Nephron progenitor cell (in vitro differentiated cells): ENCODE data around the gene DCHS1.
A peak's percentile ranks its signal among the peaks of the same experiment; 100 is the strongest.

Experiments
- DNase-seq: peaks from one replicate; pipeline ENCODE4 v3.0.0; 2021
- H3K27ac Mint-ChIP-seq: 2 replicates; pipeline ENCODE4 v1.8.0; 2021; ENCODE audit warnings: mild to moderate bottlenecking, moderate library complexity, mixed read lengths
- H3K27me3 Mint-ChIP-seq: 2 replicates; pipeline ENCODE4 v1.8.0; 2021; ENCODE audit warnings: mild to moderate bottlenecking, low read depth, mixed read lengths; ENCODE audit not compliant: poor library complexity
- H3K36me3 Mint-ChIP-seq: 2 replicates; pipeline ENCODE4 v1.8.0; 2021; ENCODE audit warnings: low read depth, mixed read lengths
- H3K4me1 Mint-ChIP-seq: 2 replicates; pipeline ENCODE4 v1.8.0; 2021; ENCODE audit warnings: mixed read lengths
- H3K4me3 Mint-ChIP-seq: 2 replicates; pipeline ENCODE4 v1.8.0; 2021; ENCODE audit warnings: mild to moderate bottlenecking, moderate library complexity, mixed read lengths
- H3K9me3 Mint-ChIP-seq: 2 replicates; pipeline ENCODE4 v1.8.0; 2021; ENCODE audit warnings: mild to moderate bottlenecking, moderate library complexity, mixed read lengths
- TF ChIP-seq, protein P1 (sequence below): fragments of 200-600 bp; sonication (generic); IDR thresholded peaks from 2 replicates; pipeline ENCODE4 v1.5.0; 2021; ENCODE audit warnings: antibody characterized with exemption

DCHS1 gene

DNA sequence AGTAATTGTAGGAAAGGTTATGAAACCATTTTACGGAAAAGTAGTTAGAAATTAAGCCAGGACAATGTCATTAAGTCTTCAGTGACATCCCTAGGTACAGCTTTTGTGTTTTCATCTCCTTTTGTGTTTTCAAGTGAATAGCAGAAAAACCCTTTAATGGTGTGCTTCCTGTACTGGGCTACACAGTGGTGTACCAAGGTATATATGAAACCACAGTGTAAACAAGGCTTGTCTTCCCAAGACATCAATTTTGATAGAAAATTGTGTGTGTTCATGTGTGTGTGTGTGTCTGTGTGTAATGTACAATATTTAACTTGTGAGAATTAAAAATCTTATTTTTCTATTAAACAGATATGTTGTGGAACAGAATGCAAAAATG lies 18.6 kb upstream of the DCHS1 start:
- Mint-ChIP-seq H3K4me1 (no peaks in the 10 kb centered on the region), H3K27me3 (peaks cover 3% of the 10 kb centered on the region), H3K4me3 (no peak overlapping the region), H3K9me3 (no peaks in the 10 kb centered on the region), H3K27ac (no peak overlapping the region), H3K36me3 (peaks cover 2% of the 10 kb centered on the region)
- DNase-seq = no peak
- TF ChIP-seq, protein P1, sequence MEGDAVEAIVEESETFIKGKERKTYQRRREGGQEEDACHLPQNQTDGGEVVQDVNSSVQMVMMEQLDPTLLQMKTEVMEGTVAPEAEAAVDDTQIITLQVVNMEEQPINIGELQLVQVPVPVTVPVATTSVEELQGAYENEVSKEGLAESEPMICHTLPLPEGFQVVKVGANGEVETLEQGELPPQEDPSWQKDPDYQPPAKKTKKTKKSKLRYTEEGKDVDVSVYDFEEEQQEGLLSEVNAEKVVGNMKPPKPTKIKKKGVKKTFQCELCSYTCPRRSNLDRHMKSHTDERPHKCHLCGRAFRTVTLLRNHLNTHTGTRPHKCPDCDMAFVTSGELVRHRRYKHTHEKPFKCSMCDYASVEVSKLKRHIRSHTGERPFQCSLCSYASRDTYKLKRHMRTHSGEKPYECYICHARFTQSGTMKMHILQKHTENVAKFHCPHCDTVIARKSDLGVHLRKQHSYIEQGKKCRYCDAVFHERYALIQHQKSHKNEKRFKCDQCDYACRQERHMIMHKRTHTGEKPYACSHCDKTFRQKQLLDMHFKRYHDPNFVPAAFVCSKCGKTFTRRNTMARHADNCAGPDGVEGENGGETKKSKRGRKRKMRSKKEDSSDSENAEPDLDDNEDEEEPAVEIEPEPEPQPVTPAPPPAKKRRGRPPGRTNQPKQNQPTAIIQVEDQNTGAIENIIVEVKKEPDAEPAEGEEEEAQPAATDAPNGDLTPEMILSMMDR = no peak

DNA sequence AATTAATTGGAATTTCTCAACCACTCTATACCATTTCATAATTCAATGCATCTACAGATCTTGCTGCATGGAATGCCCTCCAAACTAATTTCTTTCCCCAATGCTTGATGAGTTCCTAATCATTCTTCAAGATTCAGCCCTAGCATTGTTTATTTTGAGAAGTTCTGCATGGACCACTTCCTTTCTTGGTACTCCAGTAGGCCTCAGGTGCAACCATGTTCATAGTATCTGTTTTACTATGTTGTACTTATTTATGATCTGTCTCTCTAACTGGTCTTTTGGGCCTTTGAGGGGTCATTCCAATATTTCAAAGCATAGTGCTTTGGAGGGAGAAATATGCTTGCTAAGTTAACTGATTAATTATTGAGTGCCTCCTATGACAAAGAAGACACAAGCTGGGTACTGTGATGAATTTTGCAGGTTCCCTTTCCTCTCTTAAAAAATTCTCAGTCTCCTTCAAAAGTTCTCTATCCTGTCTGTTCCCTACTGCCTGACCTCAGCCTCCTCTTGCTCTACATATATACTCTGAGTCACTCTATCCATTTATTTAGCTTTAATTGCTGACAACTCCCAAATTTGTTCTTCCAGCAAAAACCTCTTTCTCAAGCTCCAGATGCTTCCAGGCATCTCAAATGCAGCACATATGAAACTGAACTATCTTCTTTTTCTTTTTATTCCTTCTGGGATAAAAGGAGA lies 18.1 kb upstream of the DCHS1 start:
- no peak overlapping the region for H3K4me3 Mint-ChIP-seq
- no peaks in the 10 kb centered on the region for H3K36me3 Mint-ChIP-seq
- no peaks in the 10 kb centered on the region for H3K4me1 Mint-ChIP-seq
- H3K9me3 Mint-ChIP-seq = no peaks in the 10 kb centered on the region
- no peak for DNase-seq
- H3K27ac Mint-ChIP-seq = no peak overlapping the region
- TF ChIP-seq, protein P1 = no peak
- H3K27me3 Mint-ChIP-seq = peaks cover 3% of the 10 kb centered on the region

DNA sequence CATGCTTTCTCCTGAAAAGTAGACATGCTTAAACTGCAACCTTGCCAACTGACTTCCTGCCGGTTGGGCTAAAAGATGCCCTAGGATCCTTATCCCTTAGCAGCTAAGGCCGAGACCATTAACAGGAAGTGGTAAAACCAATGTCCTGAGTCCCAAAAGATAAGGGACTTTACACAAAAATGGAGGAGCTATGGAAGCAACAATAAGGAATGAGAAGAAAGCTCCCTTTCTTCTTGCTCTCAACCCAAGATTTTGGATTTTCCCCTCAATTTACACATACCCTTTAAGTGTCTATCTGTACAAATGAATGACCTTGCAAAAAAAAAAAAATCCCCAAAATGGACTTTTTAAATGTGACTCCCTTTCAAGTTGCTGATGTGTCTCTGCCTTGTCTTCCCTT lies 16.4 kb upstream of the DCHS1 start:
- Mint-ChIP-seq H3K36me3 (no peaks in the 10 kb centered on the region), H3K4me1 (no peaks in the 10 kb centered on the region)

DNA sequence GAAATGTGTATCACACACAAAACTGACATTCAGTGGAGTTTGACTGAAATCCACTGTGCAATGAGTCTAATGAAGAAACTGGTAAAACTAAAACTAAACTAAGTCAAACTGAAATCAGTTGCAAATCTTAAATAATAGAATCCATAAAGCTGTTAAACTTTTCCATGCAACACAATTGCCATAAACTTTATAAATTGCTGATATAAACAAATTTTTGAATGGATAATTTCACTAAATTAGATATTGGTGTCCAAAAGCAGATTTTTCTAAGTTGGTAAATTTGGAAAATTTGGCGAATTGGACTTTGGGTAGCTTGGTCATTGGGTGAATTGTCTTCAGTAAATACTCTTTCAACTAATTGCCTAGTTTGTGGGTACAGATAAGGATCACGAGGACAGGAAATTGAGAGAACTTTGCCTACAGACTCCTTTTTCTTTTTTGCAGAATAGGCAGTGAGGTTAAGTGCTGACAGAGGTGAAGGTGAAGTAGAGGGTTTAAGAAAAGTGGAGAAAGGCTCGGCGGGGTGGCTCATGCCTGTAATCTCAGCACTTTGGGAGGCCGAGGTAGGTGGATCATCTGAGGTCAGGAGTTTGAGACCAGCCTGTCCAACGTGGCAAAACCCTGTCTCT lies 14.7 kb upstream of the DCHS1 start:
- TF ChIP-seq, protein P1 = no peak
- H3K4me1 Mint-ChIP-seq = no peaks in the 10 kb centered on the region
- H3K27ac Mint-ChIP-seq = no peak overlapping the region
- H3K27me3 Mint-ChIP-seq = peaks cover 22% of the 10 kb centered on the region
- no peaks in the 10 kb centered on the region for H3K36me3 Mint-ChIP-seq
- H3K4me3 Mint-ChIP-seq = no peak overlapping the region
- no peak for DNase-seq
- H3K9me3 Mint-ChIP-seq = peaks cover 4% of the 10 kb centered on the region

More for the DNA sequence above, 16.4 kb upstream of the DCHS1 start:
- H3K9me3 Mint-ChIP-seq = no peaks in the 10 kb centered on the region
- TF ChIP-seq, protein P1 = no peak
- no peak overlapping the region for H3K4me3 Mint-ChIP-seq
- H3K27me3 Mint-ChIP-seq = peaks cover 8% of the 10 kb centered on the region
- H3K27ac Mint-ChIP-seq = no peak overlapping the region
- no peak for DNase-seq

DNA sequence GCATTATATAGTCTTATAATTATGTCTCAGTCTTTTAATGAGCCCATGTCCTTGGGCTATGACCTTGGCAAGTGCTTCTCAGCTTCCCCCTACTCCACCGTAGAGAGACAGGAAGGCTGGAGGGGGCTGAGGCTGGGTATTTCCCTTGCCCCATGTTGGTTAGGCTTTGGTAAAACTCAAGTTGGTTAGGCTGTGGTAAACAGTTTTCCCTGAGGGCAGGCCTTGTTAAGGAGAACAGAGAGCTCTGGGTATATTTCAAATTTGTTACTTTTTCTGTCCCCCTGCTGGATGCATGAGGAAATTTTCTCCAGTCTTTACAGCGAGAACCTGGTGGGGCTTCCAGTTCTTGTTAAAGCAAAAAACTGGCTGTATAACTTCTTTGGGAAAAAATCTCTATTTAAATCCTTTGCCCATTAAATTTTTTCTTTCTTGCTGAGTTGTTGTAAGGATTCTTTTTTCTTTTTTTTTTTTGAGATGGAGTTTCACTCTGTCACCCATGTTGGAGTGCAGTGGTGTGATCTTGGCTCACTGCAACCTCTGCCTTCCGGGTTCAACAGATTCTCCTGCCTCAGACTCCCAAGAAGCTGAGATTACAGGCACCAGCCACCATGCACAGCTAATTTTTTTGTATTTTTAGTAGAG lies 12.2 kb upstream of the DCHS1 start:
- Mint-ChIP-seq H3K4me3 (no peak overlapping the region), H3K9me3 (peaks cover 4% of the 10 kb centered on the region), H3K27me3 (peaks cover 28% of the 10 kb centered on the region), H3K36me3 (no peaks in the 10 kb centered on the region), H3K4me1 (peaks cover 5% of the 10 kb centered on the region), H3K27ac (no peak overlapping the region)
- no peak for DNase-seq
- TF ChIP-seq, protein P1 = peak; percentile 37
